COLO829 (cell line): ENCODE results near the gene KSR2.
"Not testable (repeated sequence)": the region's sequence is repeated elsewhere in the genome, so short reads cannot be mapped to it uniquely, and the experiment has no call there.

ENCODE experiments used
- DNase-seq: peaks from one replicate; pipeline ENCODE4 v3.0.0; 2012; ENCODE audit warnings: low spot score

The KSR2 gene

DNA sequence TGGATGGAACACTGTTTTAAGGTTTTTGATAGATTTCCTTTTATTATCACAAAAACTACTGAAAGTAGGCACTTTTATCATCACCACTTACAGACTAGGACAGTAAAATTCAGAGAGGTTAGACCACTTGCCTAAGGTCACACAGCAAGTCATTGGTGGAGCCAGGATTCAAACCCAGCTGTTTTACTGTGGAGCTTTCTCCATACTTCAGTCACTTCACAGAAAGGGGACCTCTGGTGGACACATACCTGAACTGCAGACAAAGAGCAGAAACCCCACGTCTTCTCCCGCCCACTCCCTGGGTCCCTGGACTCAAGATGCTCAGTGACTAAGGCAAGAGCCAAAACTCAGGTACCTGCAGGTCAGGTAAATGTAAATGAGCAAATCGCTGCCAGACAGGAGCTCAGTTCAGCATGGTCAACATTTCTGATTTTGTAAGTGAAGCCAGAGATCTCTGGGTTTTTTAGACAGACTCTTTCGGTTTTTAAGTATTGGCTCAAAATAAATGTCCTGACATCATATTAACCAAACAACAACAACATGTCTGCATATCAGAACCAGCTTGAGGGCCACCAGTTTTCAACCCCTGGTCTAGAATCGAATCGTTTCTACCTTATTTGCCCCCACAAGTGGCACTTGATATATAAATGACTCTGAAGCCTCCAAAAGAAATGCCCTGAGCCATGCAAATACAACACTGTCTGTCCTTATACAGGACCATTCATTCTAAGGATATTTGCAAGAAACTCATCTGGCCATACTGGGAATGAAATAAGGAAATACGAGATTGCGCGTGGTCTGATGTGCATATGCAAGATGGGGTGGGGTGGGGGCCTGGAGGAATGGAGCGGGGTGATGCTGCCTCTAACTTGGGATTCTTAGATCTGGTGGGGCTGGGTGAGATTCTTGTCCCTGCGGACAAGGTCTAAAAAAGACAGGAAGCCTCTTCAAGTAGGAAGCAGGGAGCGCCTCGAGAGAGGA, 110.9 kb downstream of the KSR2 start:
- peak; percentile 38 for DNase-seq

GRCh38 chr12:117857139-117857538, 111.7 kb downstream of the KSR2 start:
- not testable (repeated sequence) for DNase-seq

- no peak for DNase-seq
These were observed 113.6 kb downstream of the KSR2 start for GRCh38 chr12:117855165-117855564.

GRCh38 chr12:117854339-117855012, 114.3 kb downstream of the KSR2 start:
- peak; percentile 58 for DNase-seq

DNA sequence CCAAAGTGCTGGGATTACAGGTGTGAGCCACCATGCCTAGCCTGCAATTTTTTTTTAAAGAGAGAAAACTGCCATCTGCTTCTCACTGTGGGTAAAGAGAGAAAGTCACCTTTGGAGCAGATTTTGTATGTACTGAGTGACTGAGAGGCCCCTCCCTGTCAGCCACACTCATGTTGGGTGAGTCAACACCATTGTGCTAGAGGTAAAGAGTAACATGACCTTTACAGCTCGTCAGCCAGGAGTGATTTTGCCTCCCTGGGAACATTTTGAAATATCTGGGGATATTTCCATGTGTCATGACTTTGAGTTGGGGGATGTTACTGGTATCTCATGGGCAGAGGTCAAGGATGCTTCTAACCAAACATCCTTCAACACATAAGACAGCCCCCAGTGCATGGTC, 115.2 kb downstream of the KSR2 start:
- DNase-seq: no peak

GRCh38 chr12:117850048-117850447, 118.7 kb downstream of the KSR2 start:
- peak; percentile 74 for DNase-seq

GRCh38 chr12:117847371-117847770, 121.4 kb downstream of the KSR2 start:
- no peak for DNase-seq

- no peak for DNase-seq
These were observed 123.4 kb downstream of the KSR2 start for GRCh38 chr12:117845271-117845904.

GRCh38 chr12:117844114-117844830, 124.5 kb downstream of the KSR2 start:
- no peak for DNase-seq

GRCh38 chr12:117842630-117843029, 126.2 kb downstream of the KSR2 start:
- DNase-seq: no peak

GRCh38 chr12:117842220-117842619, 126.6 kb downstream of the KSR2 start:
- no peak for DNase-seq

- DNase-seq: no peak
These were observed 131.1 kb downstream of the KSR2 start for GRCh38 chr12:117837737-117838050.

DNA sequence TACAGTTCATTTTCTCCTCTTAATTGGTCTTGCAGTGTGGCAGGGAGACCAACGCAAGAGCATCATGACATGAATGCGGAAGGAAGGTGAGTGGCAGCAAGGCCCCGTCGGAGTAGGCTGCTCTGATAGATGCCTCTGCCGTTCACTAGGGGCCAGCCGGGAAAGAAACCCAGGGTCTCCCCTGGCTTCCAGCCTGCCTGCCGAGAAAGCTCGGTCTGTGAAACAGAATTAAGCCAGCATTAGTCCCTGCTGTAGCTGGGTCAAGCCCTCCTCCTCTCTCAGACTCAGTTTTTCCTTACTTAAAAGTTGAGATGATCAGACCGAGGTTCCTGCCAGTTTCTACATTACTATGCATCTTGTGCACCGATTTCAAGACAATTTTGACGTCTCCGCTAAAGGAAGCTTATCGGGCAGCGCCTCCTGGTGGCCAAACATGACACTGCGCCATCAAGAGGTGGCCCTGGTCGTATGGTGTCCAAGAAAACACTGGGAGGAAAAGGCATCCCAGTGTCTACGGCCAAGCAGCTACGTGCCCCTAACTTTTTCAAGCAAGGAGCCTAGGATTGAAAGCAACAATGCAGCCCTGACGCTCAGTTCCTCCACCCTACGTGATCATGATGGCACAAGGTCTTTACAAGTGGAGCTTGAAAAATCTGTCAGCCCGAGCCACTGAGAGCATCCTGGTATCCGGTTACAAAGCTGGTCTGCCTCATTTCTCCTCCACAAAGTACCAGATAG, 131.6 kb downstream of the KSR2 start:
- DNase-seq: peak; percentile 75

DNA sequence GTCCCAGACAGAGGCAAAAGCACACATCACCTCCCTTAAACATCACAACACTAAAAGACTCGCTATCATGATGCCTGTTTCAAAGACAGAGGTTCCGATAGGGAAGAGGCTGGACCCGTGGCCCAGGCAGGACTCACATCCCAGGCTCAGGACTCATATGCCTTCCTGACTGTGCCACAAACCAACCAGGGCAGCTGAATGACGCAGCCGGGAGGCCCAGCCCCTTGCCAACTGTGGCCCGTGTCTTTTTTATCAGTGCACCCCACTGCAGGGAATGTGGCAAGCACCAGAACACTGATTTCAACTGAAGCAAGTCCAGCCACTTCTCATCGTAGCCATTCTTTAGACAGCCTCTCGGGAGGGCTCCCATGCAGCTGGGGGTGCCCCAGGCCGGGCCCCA, 132.3 kb downstream of the KSR2 start:
- no peak for DNase-seq

DNA sequence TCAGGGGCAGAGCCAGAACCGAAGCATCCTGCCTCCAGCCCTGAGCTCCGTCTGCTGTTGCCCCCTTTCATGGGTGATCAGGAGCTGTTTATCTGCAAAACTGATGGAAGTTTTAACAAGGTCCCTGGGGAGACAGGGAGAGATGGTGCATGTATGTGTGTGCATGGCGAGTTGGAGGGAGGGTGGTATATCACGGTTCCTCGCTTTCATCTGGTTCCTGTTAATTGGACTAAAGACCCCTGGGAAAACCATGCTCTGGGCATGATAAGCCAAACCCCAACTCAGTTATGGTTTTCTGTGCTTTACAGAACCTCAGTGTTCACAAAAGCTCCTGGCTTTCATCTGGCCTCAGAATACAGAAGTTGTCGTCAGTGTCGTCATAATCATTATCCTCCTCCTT, 133.6 kb downstream of the KSR2 start:
- DNase-seq: no peak

DNA sequence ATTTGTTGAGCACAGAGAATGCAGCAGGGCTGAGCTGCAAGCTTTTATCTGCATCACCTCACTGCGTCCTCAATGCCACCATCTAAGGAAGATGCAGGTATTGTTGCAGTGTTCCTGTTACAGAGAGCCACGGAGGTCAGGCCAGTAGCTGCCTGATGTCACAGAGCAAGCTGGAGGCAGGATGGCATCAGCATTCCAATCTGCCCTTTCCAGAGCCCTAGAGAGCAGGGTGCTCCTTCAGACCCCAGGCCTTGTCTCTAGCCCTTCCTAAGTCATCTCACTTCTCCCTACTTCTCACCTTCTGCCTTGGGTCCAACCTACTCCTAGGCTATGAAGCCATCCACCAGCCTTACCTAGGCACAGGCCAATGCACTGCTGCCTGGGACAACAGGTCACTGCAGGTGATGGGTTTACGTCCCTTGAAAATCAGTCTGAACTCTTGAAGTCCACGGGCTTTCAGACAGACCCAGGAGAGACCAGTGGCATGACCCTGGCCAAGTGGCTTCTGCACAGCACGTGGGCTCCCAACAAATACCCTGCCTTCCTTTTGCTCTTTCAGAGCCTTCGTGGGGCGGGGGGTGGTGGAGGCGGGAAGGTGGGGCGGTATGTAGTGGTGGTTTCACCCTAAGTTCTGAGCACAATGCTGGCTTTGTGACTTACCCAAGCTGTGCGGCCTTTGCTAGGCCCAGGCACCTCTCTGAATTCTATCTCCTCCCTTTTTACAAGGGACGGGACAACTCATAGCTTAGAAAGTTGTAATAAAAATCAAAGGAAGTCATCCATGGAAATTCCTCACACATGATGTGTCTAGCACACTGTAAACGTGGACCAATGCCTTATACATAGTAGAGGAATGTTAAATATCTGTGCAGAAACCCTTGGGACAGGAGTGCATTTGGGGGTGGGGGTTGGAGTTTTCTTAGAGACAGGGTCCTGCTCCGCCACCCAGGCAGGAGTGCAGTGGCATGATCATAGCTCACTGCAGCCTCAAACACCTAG, 136.0 kb downstream of the KSR2 start:
- DNase-seq: no peak

GRCh38 chr12:117830471-117830870, 138.3 kb downstream of the KSR2 start:
- DNase-seq: no peak

DNA sequence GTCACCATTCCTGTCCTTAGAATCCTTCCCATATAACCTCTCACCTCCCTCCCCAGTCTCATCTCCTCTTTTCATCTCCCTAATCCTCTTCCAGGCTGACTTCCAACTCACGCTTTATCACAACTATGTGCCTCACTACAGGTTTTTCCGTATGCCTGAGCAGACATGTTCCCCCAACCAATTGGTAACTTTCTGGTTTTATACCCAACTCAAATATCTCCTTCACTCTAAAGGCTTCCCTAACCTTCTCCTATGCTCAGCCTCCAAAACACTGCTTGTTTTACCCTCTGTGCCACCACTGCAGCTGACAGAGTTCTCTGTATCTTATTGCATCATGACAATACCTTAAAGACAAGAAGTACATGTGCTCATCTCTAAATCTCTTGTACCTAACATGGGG, 139.7 kb downstream of the KSR2 start:
- no peak for DNase-seq

GRCh38 chr12:117827660-117828059, 141.1 kb downstream of the KSR2 start:
- no peak for DNase-seq

DNA sequence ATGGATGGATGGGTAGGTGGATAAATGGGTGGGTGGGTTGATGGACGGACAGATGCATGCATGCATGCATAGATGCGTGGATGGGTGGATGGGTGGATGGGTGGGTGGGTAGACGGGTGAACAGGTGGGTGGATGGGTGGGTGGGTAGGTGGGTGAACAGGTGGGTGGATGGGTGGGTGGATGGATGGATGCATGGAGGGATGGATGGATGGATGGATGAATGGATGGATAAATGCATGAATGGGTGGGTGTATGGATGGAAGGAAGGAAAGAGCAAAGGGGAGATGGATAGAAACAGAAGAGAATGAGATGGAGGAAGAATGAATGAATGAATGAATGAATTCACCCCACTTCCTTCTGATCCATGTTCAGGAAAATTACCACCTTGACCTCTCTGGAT, 143.0 kb downstream of the KSR2 start:
- DNase-seq: no peak
